Measurements from ENCODE around the gene DCP1A.

DNA sequence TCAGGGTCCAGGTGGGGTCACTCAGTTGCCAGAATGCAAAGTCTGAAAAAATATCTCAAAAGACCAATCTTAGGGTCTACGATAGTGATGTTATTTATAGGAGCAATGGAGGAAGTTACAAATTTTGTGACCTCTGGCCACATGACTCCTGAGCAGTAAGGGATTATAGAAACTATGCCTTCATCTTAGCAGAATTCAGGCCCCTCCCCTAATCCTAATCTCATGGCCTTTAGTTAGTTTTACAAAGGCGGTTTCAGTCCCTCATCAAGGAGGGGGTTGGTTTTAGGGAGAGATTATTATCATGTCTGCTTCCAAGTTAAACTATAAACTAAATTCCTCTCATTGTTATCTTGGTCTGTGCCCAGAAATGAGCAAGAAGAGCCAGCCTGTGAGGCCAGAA, 5.9 kb upstream of the DCP1A start:
- no peak for TF ChIP-seq CTCF (IDR thresholded peaks at IDR 0.05; ENCODE audit: low read depth, low read length)
- no peak for TF ChIP-seq MAX (IDR thresholded peaks at IDR 0.05; ENCODE audit: low read depth, low read length)
- no peak for TF ChIP-seq POLR2A (IDR thresholded peaks at IDR 0.05; ENCODE audit: extremely low read depth, insufficient read length)
- no peak for TF ChIP-seq MYC (IDR thresholded peaks at IDR 0.05; ENCODE audit: low read depth, low read length)
